Hepatocyte (in vitro differentiated cells): ENCODE data around the gene PCNT. TPM values are rescaled to one million over a fixed set of nuclear protein-coding genes. Genes with fewer than 3 reads are reported as not detected.

ENCODE experiments used
- DNase-seq: peaks from one replicate; pipeline ENCODE4 v3.0.0-alpha.2; 2016; ENCODE audit warnings: low spot score
- H2AFZ ChIP-seq: fragments of 200-600 bp; sonication (generic); 2 replicates; pipeline ENCODE4 v1.6.0; 2016; ENCODE audit warnings: antibody characterized with exemption, mild to moderate bottlenecking
- H3K27ac ChIP-seq: fragments of 200-600 bp; sonication (generic); 2 replicates; pipeline ENCODE4 v1.5.1; 2016; ENCODE audit warnings: mild to moderate bottlenecking
- H3K27me3 ChIP-seq: fragments of 200-600 bp; sonication (generic); 2 replicates; pipeline ENCODE4 v1.6.1; 2016
- H3K36me3 ChIP-seq: fragments of 200-600 bp; sonication (generic); replicated peaks from 2 replicates; pipeline ENCODE4 v1.5.1; 2016; ENCODE audit warnings: low read depth; ENCODE audit not compliant: insufficient read depth
- H3K4me1 ChIP-seq: fragments of 200-600 bp; sonication (generic); 2 replicates; pipeline ENCODE4 v1.5.1; 2016; ENCODE audit warnings: mild to moderate bottlenecking, moderate library complexity; ENCODE audit not compliant: insufficient read depth
- H3K4me2 ChIP-seq: fragments of 200-600 bp; sonication (generic); 2 replicates; pipeline ENCODE4 v1.6.0; 2016
- H3K4me3 ChIP-seq: fragments of 200-600 bp; sonication (generic); 2 replicates; pipeline ENCODE4 v1.5.1; 2016; ENCODE audit warnings: mild to moderate bottlenecking
- H3K79me2 ChIP-seq: fragments of 200-600 bp; sonication (generic); 2 replicates; pipeline ENCODE4 v1.6.0; 2017; ENCODE audit warnings: mild to moderate bottlenecking
- H3K9me2 ChIP-seq: fragments of 200-600 bp; sonication (generic); replicated peaks from 2 replicates; pipeline ENCODE4 v1.6.0; 2017; ENCODE audit warnings: mild to moderate bottlenecking; ENCODE audit not compliant: insufficient read depth
- H3K9me3 ChIP-seq: fragments of 200-600 bp; sonication (generic); 2 replicates; pipeline ENCODE4 v1.5.1; 2016; ENCODE audit warnings: low read depth, mild to moderate bottlenecking
- H4K20me1 ChIP-seq: fragments of 200-600 bp; sonication (generic); 2 replicates; pipeline ENCODE4 v1.6.0; 2016; ENCODE audit warnings: mild to moderate bottlenecking; ENCODE audit not compliant: insufficient read depth, poor library complexity, severe bottlenecking
- EZH2 ChIP-seq: fragments of 200-600 bp; sonication (generic); IDR thresholded peaks from 2 replicates; pipeline ENCODE4 v1.6.1; 2016; ENCODE audit warnings: antibody characterized with exemption, mild to moderate bottlenecking, borderline replicate concordance
- EZH2phosphoT487 ChIP-seq: fragments of 200-600 bp; sonication (generic); IDR thresholded peaks from one replicate; pipeline ENCODE4 v1.6.1; 2018; ENCODE audit warnings: antibody characterized with exemption, mild to moderate bottlenecking, low read depth, moderate library complexity; ENCODE audit not compliant: unreplicated experiment, severe bottlenecking
- WGBS: methylation state at CpG from one replicate; pipeline ENCODE4 v1.1.6; 2016; ENCODE audit warnings: low lambda C conversion rate; ENCODE audit errors: missing lambda C conversion rate; 5-methylcytosine and 5-hydroxymethylcytosine counted together
- polyA plus RNA-seq: library from polyadenylated mRNA; unstranded; fragments of >200 nt; fragmentation: Nextera tagmentation; extraction: Ambion mirVana; gene quantifications from 2 replicates; pipeline ENCODE4 v1.2.1, GENCODE V29; 2016
- total RNA-seq: library from RNA; depleted of rRNA; stranded (reverse); fragments of >200 nt; gene quantifications from 2 replicates; pipeline ENCODE4 v1.2.3, GENCODE V29; 2014
- TF ChIP-seq, protein P1 (sequence below): fragments of 200-600 bp; sonication (generic); IDR thresholded peaks from 2 replicates; pipeline ENCODE4 v1.5.1; 2016; ENCODE audit warnings: antibody characterized with exemption, mild to moderate bottlenecking; ENCODE audit not compliant: poor library complexity

PCNT gene
- total and polyA plus RNA-seq, 2 experiments from 2014 or later, result 11.5 to 14.3 TPM

DNA sequence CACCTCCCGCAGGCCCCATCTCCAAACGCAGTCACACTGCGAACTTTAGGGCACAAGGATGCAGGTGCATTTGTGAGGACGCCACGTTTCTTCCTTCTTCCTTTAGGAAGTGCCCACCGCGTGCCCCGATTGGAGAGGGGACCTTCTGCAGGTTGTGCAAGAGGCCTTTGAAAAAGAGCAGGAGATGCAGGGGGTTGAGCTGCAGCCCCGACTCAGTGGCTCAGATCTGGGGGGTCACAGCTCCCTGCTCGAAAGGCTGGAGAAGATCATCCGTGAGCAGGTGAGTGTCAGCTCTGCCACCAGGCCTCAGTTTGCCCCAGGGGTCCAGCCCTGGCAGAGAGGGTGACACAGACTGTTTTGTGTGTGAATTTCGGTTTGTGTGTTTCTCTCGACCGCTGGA lies 103.6 kb downstream of the PCNT start:
- no peaks in the 10 kb centered on the region for H3K79me2 ChIP-seq
- no peak overlapping the region for H3K4me2 ChIP-seq
- no peak overlapping the region for H2AFZ ChIP-seq
- H3K36me3 ChIP-seq, result no peaks in the 10 kb centered on the region
- H3K4me1 ChIP-seq, result no peaks in the 10 kb centered on the region
- no peak overlapping the region for H3K27ac ChIP-seq
- no peak for DNase-seq
- WGBS, result 97% methylated on average over 14 of the region's 14 CpGs
- H3K9me3 ChIP-seq, result no peaks in the 10 kb centered on the region
- no peaks in the 10 kb centered on the region for H3K9me2 ChIP-seq
- no peak for TF ChIP-seq EZH2
- no peak for TF ChIP-seq EZH2phosphoT487
- TF ChIP-seq, protein P1, sequence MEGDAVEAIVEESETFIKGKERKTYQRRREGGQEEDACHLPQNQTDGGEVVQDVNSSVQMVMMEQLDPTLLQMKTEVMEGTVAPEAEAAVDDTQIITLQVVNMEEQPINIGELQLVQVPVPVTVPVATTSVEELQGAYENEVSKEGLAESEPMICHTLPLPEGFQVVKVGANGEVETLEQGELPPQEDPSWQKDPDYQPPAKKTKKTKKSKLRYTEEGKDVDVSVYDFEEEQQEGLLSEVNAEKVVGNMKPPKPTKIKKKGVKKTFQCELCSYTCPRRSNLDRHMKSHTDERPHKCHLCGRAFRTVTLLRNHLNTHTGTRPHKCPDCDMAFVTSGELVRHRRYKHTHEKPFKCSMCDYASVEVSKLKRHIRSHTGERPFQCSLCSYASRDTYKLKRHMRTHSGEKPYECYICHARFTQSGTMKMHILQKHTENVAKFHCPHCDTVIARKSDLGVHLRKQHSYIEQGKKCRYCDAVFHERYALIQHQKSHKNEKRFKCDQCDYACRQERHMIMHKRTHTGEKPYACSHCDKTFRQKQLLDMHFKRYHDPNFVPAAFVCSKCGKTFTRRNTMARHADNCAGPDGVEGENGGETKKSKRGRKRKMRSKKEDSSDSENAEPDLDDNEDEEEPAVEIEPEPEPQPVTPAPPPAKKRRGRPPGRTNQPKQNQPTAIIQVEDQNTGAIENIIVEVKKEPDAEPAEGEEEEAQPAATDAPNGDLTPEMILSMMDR, result no peak
- no peak overlapping the region for H3K4me3 ChIP-seq
- H3K27me3 ChIP-seq, result no peaks in the 10 kb centered on the region
- H4K20me1 ChIP-seq, result no peaks in the 10 kb centered on the region

DNA sequence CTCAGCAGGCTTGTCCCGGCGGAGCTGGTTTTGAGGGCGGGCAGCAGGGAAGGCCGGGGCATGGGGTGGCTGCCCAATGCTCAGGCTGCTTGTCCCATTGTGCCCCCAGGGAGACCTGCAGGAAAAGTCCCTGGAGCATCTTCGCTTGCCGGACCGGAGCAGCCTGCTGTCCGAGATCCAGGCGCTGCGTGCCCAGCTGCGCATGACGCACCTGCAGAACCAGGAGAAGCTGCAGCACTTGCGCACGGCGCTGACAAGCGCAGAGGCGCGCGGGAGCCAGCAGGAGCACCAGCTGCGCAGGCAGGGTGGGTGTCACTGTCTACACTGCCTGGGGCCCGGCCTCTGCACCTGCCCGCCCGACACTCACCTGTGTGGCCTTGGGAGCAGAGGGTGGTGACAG lies 104.3 kb downstream of the PCNT start:
- Histone ChIP-seq H3K27ac (no peak overlapping the region), H3K36me3 (no peaks in the 10 kb centered on the region), H2AFZ (no peak overlapping the region), H4K20me1 (no peaks in the 10 kb centered on the region), H3K9me3 (no peaks in the 10 kb centered on the region), H3K4me1 (no peaks in the 10 kb centered on the region), H3K27me3 (no peaks in the 10 kb centered on the region), H3K4me2 (no peak overlapping the region), H3K4me3 (no peak overlapping the region), H3K9me2 (no peaks in the 10 kb centered on the region), H3K79me2 (no peaks in the 10 kb centered on the region)
- TF ChIP-seq EZH2 (no peak), EZH2phosphoT487 (no peak)
- TF ChIP-seq, protein P1, result no peak
- 99% methylated on average over 23 of the region's 23 CpGs for WGBS
- no peak for DNase-seq

DNA sequence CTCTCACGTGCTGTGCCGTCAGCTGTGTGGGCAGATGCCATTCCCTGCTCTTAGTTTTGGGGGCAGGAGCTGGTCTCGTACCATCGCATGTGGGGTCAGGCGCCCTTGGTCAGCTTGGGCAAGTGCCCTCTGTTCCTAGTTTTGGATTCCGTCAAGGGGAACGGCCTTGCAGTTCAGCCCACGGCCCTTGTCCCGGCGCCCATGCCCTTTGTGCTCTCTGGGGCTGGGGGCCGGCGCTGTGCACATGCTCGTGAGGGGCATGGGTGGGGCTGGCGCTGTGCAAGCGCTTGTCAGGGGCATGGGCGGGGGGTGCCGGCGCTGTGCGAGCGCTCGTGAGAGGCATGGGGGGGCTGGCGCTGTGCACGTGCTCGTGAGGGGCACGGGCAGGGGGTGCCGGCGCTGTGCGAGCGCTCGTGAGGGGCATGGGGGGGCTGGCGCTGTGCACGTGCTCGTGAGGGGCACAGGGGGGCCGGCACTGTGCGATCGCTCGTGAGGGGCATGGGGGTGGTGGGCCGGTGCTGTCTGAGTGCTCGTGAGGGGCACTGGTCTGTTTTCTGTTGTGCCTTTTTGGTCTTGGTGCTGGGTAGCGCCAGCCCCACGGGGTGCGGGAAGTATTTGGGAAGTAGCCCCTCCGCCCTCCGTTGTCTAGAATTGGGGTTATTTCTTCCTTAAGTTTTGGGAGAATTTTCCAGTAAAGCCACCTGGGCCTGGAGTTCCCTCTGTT lies 105.2 kb downstream of the PCNT start:
- H2AFZ ChIP-seq, result no peak overlapping the region
- H3K9me3 ChIP-seq, result no peaks in the 10 kb centered on the region
- DNase-seq, result no peak
- no peak overlapping the region for H3K27ac ChIP-seq
- no peaks in the 10 kb centered on the region for H3K79me2 ChIP-seq
- no peaks in the 10 kb centered on the region for H3K9me2 ChIP-seq
- H3K4me3 ChIP-seq, result no peak overlapping the region
- no peaks in the 10 kb centered on the region for H3K27me3 ChIP-seq
- TF ChIP-seq EZH2phosphoT487, result no peak
- TF ChIP-seq, protein P1, result no peak
- no peak for TF ChIP-seq EZH2
- H3K4me1 ChIP-seq, result no peaks in the 10 kb centered on the region
- 97% methylated on average over 27 of the region's 44 CpGs for WGBS
- no peak overlapping the region for H3K4me2 ChIP-seq
- H3K36me3 ChIP-seq, result no peaks in the 10 kb centered on the region
- H4K20me1 ChIP-seq, result no peaks in the 10 kb centered on the region
